K562 treated with DMSO at 1 percent for 12 hours (cell line): Measurements from ENCODE around the gene BRAF. TPM values are rescaled to one million over a fixed set of nuclear protein-coding genes. Genes with fewer than 3 reads are reported as not detected.

Source experiments
- total RNA-seq: library from RNA; unstranded; fragments of 300-600 nt; gene quantifications from 2 replicates; pipeline ENCODE4 v1.2.3, GENCODE V29; 2022; ENCODE audit not compliant: insufficient read depth

BRAF gene
- 3.7 and 16.8 TPM in 2 replicates for total RNA-seq

DNA sequence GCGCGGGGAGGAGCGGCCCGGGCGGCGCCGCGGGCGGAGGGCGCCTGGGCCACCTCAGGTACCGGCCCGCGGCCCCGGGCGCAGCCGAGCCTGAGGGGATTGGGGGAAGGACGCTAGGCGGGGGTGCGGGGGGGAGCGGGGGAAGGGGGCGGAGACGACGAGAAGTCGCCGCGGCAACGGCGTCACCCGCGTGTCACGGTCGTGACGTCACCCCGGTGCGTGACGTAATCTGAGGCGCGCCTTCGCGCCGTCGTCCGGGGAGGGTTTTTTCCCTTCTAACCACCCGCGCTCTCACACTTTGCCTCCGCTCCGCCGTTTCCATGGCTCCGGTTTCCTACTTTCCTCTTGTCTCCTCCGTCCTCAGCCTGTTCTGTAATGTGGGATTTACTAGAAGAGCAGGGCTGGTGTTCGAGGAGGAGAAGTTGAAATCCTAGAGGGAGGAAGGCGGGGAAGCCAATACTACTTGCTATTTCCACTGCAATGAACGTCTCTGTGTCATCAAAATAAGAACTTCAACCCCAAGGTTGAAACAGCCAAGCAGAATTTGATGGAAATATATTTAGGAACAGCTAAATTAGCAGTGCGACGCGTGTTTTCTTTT, at the start of gene BRAF:
TSS of gene BRAF (minus strand) at position 109 of the 601 bp plus-strand sequence. CDS start 226 bp downstream, outside the sequence.

DNA sequence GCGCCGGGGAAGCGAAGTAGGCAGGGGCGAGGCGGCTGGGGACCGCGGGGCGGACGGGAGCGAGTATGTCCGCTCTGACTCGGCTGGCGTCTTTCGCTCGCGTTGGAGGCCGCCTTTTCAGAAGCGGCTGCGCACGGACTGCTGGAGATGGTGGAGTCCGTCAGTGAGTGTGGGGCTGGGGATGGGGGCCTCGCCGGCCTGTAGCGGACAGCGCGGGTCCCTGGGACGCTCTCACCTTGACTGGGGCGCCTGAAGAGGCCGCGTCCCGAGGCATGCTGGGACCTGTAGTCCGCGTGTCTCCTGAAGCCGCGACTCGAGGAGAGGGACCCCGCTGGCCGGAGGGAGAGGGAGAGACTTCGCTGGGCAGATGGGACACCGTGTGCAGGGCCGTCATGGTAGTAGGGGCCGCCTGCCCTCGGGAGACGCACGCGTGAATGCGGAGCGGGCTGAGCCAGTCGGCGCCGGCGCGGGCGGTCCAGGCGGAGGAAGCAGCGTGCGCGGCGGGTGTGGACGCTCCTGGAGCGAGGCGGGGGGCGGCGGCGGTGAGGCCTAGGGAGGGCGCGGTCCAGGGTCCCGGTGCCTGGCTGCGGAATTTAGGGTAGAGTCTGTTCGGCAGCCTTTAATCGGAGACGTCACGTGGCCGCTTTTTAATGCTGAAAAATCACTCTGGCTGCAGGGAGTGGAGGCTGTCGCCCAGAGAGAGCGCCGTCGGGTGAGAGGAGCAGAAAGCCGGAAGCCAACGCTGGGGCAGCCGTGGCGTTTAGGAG, 227.9 kb downstream of the BRAF start, which contains the start of gene NDUFB2:
TSS of gene NDUFB2 (plus strand) at position 29 of the 767 bp plus-strand sequence. CDS start at position 66, 37 bp downstream.

DNA sequence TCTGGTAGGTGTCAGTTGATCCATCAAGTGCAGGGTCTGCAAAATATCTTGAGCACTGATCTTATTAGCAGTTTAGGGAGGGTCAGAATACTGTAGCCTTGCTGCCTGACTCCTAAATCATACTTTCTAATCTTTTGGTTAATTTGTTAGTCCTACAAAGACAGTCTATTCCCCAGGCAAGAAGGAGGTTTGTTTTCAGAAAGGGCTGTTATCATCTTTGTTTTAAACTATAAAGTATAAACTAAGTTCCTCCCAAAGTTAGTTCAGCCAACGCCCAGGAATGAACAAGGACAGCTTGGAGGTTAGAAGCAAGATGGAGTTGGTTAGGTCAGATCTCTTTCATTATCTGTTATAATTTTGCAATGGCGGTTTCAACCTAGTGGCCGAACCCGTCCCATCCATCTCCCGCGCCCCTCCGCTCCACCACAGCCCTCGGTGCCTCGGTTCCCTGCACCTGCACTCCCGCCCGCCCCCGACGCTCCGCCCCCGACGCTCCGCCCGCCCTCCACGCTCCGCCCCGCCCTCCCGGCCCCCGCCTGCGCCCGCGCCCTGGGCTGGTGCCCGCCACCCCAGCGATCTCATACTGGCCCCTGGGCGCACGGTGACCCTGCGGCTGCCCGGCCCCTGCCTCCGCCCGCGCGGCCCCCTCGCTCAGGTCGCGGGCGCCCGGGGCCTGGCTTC, 252.2 kb downstream of the BRAF start, which contains the start of gene ADCK2:
TSS of gene ADCK2 (plus strand) at position 564 of the 681 bp plus-strand sequence. CDS start 386 bp downstream, outside the sequence.

Other genes with a start within 250 kb of the BRAF start
- 265 and 475 TPM in 2 replicates for gene NDUFB2, start 228.2 kb downstream of the BRAF start, total RNA-seq
- 68.5 and 95.2 TPM in 2 replicates for gene MRPS33, start 90.0 kb upstream of the BRAF start, total RNA-seq
- 0.09 TPM in 1 of 2 replicates, not detected in the other for gene TMEM178B, start 149.1 kb upstream of the BRAF start, total RNA-seq